A673 (cell line): ENCODE results near the gene SLC25A39. TPM values are rescaled to one million over a fixed set of nuclear protein-coding genes. Genes with fewer than 3 reads are reported as not detected.

Experiments
- BruUV-seq: library from RNA; stranded (reverse); fragments of 400-500 nt; replicated peaks from 2 replicates; lab custom pipeline; 2021; lab: Mats Ljungman, UMichigan
- CTCF ChIA-PET: fragments of 300-600 bp; sonication (Branson Sonifier 250); formaldehyde crosslinking; loops from one replicate; lab custom pipeline; 2022; ENCODE audit warnings: antibody characterized with exemption; lab: Charles Lee
- POLR2A ChIA-PET: fragments of 300-600 bp; sonication (Branson Sonifier 250); formaldehyde crosslinking; loops from one replicate; lab custom pipeline; 2022; ENCODE audit warnings: antibody characterized with exemption; ENCODE audit not compliant: low non-redundant PET; lab: Charles Lee
- DNase-seq: peaks from one replicate; pipeline ENCODE4 v3.0.0-alpha.2; 2015; ENCODE audit warnings: low spot score
- H3K27ac ChIP-seq: fragments of 200-600 bp; sonication (generic); 2 replicates; pipeline ENCODE4 v1.5.1; 2016; ENCODE audit warnings: mixed run types, low read depth, mild to moderate bottlenecking, mixed read lengths, antibody characterized with exemption, low read length; ENCODE audit not compliant: poor library complexity, severe bottlenecking
- H3K27me3 ChIP-seq: fragments of 200-600 bp; sonication (generic); replicated peaks from 2 replicates; pipeline ENCODE4 v1.6.1; 2017; ENCODE audit warnings: mixed run types, low read depth, mild to moderate bottlenecking, mixed read lengths, antibody characterized with exemption, low read length; ENCODE audit not compliant: insufficient read depth, poor library complexity
- H3K36me3 ChIP-seq: fragments of 200-600 bp; sonication (generic); 2 replicates; pipeline ENCODE4 v1.6.1; 2016; ENCODE audit warnings: mixed run types, mild to moderate bottlenecking, mixed read lengths, antibody characterized with exemption, low read length; ENCODE audit not compliant: insufficient read depth, poor library complexity, severe bottlenecking
- H3K4me1 ChIP-seq: fragments of 200-600 bp; sonication (generic); 2 replicates; pipeline ENCODE4 v1.6.1; 2017; ENCODE audit warnings: mixed run types, mild to moderate bottlenecking, mixed read lengths, antibody characterized with exemption, low read length; ENCODE audit not compliant: insufficient read depth, poor library complexity, severe bottlenecking
- H3K4me3 ChIP-seq: fragments of 200-600 bp; sonication (generic); 2 replicates; pipeline ENCODE4 v1.5.1; 2016; ENCODE audit warnings: low read depth, mixed run types, mild to moderate bottlenecking, mixed read lengths, low read length; ENCODE audit not compliant: poor library complexity, severe bottlenecking
- H3K9me3 ChIP-seq: fragments of 200-600 bp; sonication (generic); 2 replicates; pipeline ENCODE4 v1.6.1; 2016; ENCODE audit warnings: mixed run types, low read depth, mild to moderate bottlenecking, mixed read lengths, antibody characterized with exemption, low read length; ENCODE audit not compliant: poor library complexity, severe bottlenecking
- CTCF ChIP-seq: fragments of 300-800, 200-600 bp; sonication (generic); conservative IDR thresholded peaks from 2 replicates; pipeline ENCODE4 v1.5.1; 2017; ENCODE audit warnings: low read depth, mild to moderate bottlenecking, antibody characterized with exemption, low read length, moderate library complexity, mixed read lengths
- EZH2 ChIP-seq: fragments of 200-600 bp; sonication (generic); IDR thresholded peaks from 2 replicates; pipeline ENCODE4 v1.6.1; 2017; ENCODE audit warnings: borderline replicate concordance, low read depth, mild to moderate bottlenecking, mixed read lengths, antibody characterized with exemption, low read length; ENCODE audit not compliant: poor library complexity, severe bottlenecking
- intact Hi-C: fragments of 100-400 bp; cut with micrococcal nuclease; formaldehyde crosslinking; loops from one replicate; pipeline ENCODE4 v1.10.0; 2022; ENCODE audit not compliant: unreplicated experiment
- total RNA-seq: library from RNA; stranded (reverse); gene quantifications from 2 replicates; pipeline ENCODE4 v1.2.3, GENCODE V29; 2021

The SLC25A39 gene
- total RNA-seq, 1 experiment from 2014 or later = 75.5 TPM

- Histone ChIP-seq H3K27ac (no peak overlapping the region), H3K4me3 (peak overlapping the region; percentile 33), H3K4me1 (no peaks in the 10 kb centered on the region), H3K27me3 (no peaks in the 10 kb centered on the region), H3K9me3 (no peaks in the 10 kb centered on the region), H3K36me3 (no peaks in the 10 kb centered on the region)
- CTCF ChIA-PET = no interaction called here
- peak; percentile 24 for DNase-seq
- TF ChIP-seq EZH2 (no peak), CTCF (no peak)
- POLR2A ChIA-PET = interaction anchor here (0.6 kb wide), 1 partner anchor 136 kb away, joined by 10 read pairs; no protein-coding TSS in a partner anchor
- no TSS peak for BruUV-seq
- intact Hi-C loops = no loop called here
Observed at GRCh38 chr17:44353672-44354331, 29.2 kb upstream of the SLC25A39 start.

- Histone ChIP-seq H3K27me3 (no peaks in the 10 kb centered on the region), H3K36me3 (no peaks in the 10 kb centered on the region), H3K9me3 (no peaks in the 10 kb centered on the region), H3K27ac (no peak overlapping the region), H3K4me1 (no peaks in the 10 kb centered on the region), H3K4me3 (peak overlapping the region; percentile 33)
- intact Hi-C loops = no loop called here
- ChIA-PET POLR2A (no interaction called here), CTCF (interaction anchor here (0.6 kb wide), 1 partner anchor 10 kb away, joined by 12 read pairs; no protein-coding TSS in a partner anchor)
- TF ChIP-seq CTCF (no peak), EZH2 (no peak)
- BruUV-seq = no TSS peak
- no peak for DNase-seq
Observed at GRCh38 chr17:44352828-44353671, 28.4 kb upstream of the SLC25A39 start.

- H3K27me3 ChIP-seq = no peaks in the 10 kb centered on the region
- TF ChIP-seq EZH2 = no peak
- TF ChIP-seq CTCF = no peak
- H3K36me3 ChIP-seq = no peaks in the 10 kb centered on the region
- no peaks in the 10 kb centered on the region for H3K4me1 ChIP-seq
- POLR2A ChIA-PET = no interaction called here
- BruUV-seq = no TSS peak
- H3K9me3 ChIP-seq = no peaks in the 10 kb centered on the region
- DNase-seq = no peak
- CTCF ChIA-PET = no interaction called here
- no peak overlapping the region for H3K4me3 ChIP-seq
- H3K27ac ChIP-seq = no peak overlapping the region
- intact Hi-C loops = no loop called here
Observed at GRCh38 chr17:44351961-44352827, 27.6 kb upstream of the SLC25A39 start.
